HG02759 (cell line): Measurements from ENCODE around the gene DDIAS.
"Not testable (repeated sequence)": the region's sequence is repeated elsewhere in the genome, so short reads cannot be mapped to it uniquely, and the experiment has no call there.

Experiments used
- ATAC-seq: cut with Tn5 transposase; IDR thresholded peaks from one replicate; pipeline ENCODE4 v1.9.1; 2021; ENCODE audit warnings: mild to moderate bottlenecking, moderate library complexity; ENCODE audit not compliant: unreplicated experiment

The DDIAS gene

DNA sequence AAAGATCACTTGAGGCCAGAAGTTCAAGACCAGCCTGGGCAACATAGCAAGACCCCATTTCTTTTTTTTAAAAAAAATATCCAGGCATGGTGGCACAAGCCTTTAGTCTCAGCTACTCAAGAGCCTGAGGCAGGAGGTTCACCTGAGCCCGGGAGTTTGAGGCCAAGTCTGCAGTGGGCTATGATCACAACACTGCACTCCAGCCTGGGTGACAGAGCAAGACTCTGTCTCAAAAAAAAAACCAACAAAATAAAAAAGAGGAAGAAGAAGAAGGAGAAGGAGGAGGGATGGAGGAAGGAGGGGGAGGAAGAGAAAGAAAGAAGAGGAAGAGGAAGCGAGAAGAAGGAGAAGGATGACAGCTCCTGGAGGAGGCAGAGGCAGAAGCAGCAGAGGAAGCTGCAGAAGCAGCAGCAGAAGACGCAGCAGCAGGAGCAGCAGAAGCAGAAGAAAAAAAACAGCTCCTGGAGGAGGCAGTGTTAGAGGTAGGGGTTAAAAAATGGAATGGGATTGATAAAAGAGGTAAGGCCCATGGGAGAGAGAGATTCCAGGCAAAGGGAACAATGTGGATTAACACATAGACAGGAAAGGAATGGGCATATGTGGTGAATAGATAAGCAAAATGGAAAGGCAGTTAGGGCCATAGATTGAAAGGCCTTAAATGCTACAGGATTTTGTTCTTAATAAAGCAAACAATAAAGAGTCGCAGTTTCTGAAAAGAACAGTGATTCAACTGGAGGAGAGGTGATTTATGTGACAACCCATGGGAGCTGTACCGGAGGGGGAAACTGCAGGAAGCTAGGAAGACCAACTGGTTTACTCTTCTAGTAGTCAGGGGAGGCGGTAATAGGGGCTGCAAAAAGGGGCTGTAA, 12.2 kb upstream of the DDIAS start:
- ATAC-seq, result peak; percentile 52

DNA sequence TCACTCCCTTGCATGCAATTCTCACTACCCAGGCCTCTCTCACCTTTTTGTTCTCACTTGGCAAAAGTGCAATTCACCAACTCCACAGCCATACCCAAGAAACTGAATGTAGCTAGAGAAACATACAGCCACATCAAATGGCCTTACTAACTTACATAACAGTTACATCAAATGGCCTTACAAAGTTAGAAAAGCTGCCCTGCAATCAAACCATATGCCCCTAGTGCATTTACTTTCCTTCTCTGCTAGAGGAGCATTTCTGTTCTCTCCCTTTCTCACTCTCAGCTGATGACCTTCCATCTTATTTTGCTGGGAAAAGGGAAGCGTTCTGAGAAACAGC, 11.6 kb upstream of the DDIAS start:
- no peak for ATAC-seq

DNA sequence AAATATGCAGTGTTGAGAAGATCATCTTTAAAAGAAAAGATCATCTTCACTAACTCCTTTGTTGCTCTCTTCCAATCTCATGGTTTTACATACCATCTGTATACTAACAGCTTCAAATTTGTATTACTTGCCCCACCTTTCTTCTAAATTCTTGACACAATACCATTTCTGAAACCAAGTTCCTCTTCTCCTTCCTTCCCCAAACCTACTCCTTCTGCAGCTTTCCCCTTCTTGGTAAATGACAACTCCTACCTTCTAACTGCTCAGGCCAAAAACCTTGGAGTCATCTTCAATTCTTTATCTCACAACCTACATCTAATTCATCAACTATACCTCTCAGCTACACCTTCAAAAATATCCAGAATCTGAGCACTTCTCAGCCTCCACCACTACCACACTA, 10.6 kb upstream of the DDIAS start:
- ATAC-seq, result no peak

DNA sequence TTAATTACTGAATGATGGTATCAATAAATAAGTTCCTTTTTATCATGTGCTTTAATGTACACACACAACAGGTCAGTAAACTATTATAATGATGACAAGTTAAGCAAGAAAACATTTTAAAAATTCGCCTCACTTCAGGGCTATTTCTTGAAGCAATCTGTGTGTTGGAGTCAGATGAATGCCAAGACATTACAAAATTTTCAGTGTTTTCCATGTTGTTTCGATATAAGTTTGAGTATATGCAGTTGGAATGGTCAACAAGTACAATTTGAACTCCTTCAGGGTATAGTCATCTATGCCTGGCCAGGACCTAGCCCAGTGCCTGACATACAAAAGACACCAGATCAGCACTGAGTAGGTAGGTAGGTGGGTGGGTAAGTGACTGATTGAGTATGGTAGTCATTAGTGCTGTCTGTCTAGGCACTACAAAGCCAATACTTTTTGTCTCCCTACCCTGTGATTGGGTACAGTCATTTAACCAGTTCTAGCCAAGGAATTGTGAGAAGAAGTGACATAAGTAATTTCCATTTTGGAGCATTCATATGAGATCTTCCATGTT, 8.8 kb upstream of the DDIAS start:
- no peak for ATAC-seq

DNA sequence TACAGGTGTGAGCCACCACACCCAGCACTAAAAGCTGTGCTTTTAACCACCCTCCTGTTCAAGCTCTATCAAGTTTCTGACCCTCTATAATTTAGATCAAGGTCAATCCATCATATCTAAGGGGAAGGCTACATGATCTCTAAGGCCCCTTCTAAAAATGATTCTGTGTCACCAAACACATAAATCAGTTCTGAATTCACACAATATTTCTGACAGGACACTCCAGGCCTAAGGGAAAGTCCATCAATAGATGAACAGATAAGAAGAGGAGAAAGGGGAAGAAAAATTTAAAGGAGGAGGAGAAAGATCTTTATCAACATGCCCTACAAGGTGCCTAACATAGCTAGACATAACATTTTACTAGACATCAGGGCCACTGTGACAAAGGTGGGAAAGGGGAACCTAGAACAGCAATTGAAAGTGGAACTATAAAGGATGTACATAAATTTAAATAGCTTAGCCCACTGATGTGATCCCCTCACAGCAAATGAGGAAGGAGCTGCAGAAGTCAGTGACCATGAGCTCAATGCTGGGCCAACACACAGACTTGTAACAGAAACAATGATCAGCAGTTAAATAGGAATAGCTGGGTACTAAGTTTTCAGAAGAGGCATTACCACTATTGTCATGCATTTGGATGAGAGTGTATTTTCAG, 6.0 kb upstream of the DDIAS start:
- ATAC-seq, result no peak

DNA sequence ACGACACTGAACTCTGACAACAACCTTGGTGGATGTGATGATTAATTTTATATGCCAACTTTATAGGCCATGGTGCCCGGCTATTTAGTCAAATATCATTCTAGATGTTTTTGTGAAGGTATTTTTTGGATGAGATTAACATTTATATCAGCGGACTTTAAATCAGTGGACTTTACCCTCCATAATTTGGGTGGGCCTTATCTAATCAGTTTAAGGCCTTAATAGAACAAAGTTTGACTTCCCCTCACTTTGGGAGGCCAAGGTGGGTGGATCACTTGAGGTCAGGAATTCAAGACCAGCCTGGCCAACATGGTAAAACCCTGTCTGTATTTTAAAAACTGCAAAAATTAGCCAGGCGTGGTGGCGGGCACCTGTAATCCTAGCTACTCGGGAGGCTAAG, 5.4 kb upstream of the DDIAS start:
- ATAC-seq, result no peak

DNA sequence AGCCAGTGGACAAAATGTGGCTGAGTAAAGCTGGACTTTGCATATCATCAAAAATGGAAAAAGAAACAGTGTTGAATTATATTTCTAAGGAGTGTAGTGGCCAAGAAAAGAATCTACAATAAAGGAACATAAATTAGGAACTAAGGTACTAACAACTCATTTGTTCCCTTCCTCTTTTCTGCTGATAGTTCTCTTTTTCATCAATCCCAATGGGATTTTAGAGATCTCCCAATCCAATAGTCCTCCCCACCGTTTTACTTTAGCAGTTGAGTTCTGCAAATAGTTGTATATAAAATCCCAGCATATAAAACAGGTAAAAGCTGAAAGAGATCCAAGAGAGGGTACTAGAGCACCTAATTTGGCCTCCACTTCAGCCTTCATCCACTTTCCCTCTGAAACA, 3.3 kb upstream of the DDIAS start:
- ATAC-seq, result no peak

DNA sequence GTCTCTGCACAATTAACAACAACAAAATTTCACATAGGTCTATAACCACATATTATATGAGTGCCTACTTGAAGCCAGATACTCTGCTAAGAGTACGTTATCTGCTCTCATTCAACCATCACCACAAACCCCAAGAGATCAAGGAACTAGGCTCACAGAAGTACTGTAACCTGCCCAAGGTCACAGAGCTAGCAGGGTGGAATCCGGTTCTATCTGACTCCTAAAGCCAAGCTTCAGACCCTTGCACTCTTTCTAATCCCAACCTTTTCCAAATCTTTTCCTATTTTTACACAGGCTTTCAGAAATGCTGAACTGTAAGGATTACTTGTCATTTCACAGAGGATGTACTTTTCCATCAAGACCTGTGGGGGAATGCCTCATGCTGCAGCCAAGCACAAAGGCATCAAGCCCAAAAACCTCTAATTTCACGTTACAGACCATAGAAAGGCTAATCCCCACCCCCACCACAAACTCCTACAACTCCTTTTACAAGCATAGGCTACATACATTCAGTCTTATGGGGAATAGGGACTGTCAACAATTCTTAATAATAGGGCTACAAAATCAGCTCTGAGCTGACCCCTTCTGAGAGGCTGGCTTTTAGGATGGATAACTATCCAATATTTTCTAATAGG, 2.2 kb upstream of the DDIAS start:
- ATAC-seq, result no peak

DNA sequence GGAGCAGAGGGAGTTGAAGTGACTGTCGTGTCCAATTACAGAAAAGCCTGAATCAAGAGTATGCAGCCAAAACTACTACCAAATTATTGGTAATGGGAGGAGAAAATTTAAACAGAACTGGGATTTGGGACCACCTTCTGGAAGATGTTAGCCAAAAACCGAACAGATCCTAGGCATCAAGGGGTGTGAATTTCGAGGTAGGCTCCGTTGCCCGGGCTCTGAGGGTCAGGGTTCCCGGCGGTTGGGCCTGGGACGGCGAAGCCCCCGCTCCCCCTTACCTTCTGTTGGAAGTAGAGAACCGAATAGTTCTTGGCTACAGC, 1.6 kb upstream of the DDIAS start:
- no peak for ATAC-seq

DNA sequence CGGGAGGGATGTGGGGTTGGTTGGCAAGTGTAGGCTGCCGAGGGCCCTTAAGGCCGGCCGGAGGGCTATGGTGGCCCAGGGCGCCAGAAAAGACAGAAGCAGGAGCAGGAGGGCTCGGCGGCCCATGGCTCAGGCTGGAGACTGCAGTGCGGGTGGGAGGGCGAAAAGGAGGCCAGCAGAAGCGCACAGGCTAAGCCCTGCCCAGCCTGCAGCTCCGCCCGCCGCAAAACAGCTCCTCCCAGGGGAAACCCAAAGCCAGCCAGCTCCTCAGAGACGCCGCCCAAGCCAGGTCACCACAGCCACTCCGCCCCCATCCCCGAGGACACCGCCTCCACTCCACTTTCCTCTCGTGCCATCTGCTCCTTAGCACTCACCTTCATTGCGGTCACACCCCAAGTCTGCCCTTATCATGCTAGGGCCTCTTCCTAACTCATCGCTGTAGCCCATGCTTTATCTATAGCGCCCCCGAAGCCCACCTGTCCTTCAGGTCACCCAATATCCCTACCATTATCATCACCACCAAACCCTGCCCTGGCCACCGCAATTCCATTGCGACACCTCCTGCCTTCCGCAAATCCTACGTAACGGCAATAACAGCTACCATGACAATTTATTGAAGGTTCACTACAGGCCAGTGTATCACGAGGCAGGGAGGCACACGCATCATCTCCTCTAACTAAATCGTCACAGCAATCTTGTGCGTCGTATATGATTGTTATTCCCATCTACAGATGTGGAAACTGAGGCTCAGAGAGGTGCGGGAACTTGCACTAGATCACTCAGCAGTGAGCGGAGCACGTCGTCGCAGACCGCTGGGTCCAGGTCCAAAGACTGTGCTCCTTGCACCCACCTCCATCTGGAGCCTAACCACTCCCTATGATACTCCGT, 1.0 kb upstream of the DDIAS start, which contains the start of gene PRCP:
PRCP (minus strand) TSS at position 154 of the 888 bp plus-strand sequence; CDS start at position 126, 28 bp downstream.
- ATAC-seq, result peak; percentile 82

DNA sequence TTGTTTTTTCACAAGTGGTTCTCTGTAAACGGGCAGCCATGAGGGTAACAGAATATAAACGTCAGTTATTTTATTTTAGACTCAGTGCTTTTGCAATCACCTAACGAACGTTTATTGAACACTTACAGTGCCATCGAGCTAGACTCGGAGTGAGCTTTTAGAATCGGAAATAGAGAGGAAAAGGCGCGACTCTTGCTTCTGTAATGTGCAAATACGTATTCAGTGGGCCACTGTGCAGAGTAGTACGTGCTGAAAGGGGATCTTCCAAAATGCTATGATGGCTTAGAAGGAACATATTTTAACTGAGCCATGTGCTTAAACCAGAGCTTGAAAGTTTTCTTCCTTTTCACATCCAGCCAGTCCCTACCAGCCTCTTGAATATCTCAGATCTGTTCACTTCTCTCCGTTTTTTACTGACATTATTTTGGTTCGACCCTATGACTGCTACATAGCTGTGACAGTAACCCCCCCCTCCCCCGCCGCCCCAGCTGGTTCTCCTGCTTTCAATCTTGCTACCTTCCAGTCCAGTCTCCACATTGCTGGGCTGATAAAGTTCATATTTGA, 468 bp downstream of the DDIAS start:
- no peak for ATAC-seq

DNA sequence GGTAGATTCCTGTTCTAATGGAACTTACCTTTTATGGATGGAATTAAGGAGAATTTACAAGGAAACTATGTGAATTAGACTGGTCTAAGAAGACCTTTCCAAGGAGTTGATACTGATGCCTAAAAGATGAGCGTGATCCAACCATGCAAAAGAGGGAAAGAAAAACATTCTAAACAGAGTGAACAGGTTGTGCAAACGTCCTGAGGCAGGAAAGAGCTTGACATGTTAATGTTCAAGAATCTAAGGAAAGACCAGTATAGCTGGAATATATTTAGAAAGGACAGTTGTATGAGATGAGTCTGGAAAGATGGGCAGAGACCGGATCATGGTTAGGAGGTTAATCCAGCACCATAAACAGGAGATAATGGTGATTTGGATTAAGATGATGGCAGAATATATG, 1.3 kb downstream of the DDIAS start:
- no peak for ATAC-seq

DNA sequence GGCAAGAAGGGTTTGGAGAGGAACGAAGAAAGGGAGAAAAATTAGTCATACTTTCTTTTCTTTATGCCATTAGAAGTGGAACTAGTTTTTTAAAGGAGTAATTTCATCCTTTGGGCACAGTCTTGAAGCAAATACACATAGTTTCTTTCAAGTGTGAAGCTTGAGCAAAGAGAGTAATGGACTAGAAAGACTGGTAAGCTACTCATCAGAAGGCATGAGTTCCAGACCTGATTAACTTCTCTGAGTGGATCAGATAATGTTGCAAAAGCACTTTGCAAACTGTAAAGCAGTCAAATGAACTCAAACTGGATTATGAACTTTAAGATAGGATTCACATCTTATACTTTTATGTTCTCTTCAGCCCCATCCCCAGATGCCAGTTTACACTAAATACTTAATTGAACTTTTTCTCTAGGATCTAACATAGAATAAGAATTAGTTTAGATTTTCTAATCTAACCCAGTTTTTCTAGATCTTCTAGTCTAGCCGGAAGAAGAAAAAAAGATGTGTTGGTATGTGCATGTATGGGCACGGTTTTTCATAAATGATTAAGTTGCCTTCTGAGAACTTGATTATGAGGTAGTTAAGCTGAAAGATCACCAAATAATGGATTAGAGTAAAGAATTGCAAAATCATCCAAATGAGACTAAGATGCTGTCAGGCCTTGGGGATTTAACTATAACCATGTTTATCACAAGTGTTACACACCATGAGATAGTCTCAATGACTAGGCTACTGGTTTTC, 2.5 kb downstream of the DDIAS start:
- no peak for ATAC-seq

DNA sequence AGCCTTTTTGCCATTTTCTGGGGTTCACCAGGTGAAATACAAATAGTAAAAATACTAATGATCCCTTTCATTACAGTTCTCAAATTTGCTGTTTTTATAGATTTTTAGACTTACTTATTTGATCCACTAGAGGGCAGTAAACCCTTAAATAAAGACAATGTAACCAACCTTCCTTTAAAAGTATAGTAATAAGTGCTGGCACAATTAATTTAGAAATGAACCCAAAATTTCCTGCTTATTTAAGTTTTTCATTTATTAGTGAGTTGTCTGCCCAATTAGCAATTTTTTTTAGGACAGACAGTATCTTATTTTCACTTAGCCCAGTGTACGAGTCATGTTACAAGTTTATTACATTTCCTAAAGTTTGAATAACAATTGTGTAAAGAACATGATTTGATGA, 4.7 kb downstream of the DDIAS start:
- no peak for ATAC-seq

DNA sequence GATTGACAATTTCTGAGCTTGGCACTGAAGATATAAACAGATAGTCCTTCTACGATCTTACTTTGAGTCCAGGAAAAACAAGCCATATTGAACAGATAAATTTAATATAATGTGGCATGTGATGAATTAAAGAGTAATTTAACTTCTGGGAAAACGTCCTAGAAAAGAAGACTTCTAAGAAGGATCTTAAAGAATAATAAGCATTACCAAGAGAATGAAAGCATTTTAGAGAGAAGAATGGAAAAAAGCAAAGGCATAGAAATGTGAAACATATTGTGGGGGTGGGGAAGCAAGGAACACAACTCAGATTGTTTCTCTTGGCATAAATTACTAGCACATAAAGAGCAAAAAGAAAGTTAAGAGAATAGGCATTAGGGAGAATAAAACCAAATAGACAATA, 5.4 kb downstream of the DDIAS start:
- ATAC-seq, result no peak

DNA sequence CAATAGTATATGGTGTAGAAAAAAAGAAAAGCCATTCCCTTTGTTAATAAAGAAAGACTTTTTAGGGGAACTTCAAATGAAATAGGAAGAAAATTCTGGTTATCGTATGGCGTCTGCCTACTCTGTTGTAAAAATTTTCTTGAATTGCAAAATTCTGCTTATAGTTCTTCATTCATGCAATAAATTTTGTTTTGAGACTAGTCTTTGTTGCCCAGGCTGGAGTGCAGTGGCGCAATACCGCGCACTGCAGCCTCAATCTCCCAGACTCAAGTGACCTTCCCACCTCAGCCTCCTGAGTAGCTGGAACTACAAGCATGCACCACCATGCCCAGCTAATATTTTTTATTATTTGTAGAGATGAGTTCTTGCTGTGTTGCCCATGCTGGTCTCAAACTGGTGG, 5.8 kb downstream of the DDIAS start:
- no peak for ATAC-seq

DNA sequence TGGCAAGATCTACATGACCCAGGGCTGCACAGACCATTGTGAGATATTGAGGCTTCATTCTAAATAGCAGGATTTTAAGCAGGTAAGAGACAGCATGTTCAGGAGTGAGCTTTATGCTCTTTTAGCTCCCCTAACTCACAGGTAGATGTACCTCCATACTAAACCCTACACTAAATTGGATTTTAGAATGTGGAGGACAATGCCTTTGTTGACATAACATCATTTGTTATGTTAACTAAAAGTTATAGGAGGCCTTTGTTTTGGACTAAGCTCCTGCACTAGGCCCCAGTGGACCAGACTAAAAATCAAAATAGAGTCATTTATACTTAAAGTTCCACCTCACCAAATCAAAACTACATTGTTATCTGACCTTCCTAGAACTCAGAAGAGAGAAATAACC, 6.8 kb downstream of the DDIAS start:
- no peak for ATAC-seq

DNA sequence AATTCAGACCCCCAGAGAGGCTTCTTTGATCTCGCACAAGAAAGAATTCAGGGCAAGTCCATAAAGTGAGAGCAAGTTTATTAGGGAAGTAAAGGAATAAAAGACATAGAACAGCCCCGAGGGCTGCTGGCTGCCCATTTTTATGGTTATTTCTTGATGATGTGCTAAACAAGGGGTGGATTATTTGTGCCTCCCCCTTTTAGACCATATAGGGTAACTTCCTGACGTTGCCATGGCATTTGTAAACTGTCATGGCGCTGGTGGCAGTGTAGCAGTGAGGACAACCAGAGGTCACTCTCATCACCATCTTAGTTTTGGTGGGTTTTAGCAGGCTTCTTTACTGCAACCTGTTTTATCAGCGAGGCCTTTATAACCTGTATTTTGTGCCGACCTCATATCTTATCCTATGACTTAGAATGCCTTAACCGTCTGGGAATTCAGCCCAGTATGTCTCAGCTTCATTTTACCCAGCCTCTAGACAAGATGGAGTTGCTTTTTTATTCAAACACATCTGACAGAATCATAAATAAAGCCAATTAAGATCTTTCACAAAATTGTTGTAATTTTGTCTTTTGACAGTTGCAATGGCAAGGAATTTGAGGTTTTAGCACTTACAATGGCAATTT, 7.6 kb downstream of the DDIAS start:
- no peak for ATAC-seq

DNA sequence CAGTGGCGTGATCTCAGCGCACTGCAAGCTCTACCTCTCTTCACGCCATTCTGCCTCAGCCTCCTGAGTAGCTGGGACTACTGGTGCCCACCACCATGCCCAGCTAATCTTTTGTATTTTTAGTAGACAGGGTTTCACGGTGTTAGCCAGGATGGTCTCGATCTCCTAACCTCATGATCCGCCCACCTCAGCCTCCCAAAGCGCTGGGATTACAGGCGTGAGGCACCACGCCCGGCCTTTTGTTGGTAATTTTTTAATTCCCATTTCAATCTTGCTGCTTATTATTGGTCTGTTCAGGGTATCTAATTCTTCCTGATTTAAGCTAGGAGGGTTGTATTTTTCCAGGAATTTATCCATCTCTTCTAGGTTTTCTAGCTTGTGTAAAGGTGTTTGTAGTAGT, 18.2 kb downstream of the DDIAS start:
- ATAC-seq, result not testable (repeated sequence)
